Endothelial cell of umbilical vein (primary cell): ENCODE measurements around the gene INTU.

Source experiments
- EZH2 ChIP-seq: IDR thresholded peaks from 2 replicates; pipeline ENCODE4 v1.6.1; 2012; ENCODE audit warnings: borderline replicate concordance, low read depth, mild to moderate bottlenecking, moderate library complexity, low read length, inconsistent platforms; ENCODE audit not compliant: severe bottlenecking
- POLR2A ChIP-seq: IDR thresholded peaks from 2 replicates; pipeline ENCODE4 v1.6.1; 2012; ENCODE audit warnings: low read depth, mild to moderate bottlenecking, control low read depth, low read length
- TF ChIP-seq, protein P1 (sequence below), 2 donors: IDR thresholded peaks; 1 replicate in 1 of 2; 2 replicates in 1 of 2; pipeline ENCODE4 v1.5.1; 2011; ENCODE audit warnings: low read length in 2 of 2, mild to moderate bottlenecking in 2 of 2, moderate library complexity in 2 of 2, control low read depth in 1 of 2, inconsistent platforms in 1 of 2, low read depth in 1 of 2; ENCODE audit not compliant: insufficient read depth in 1 of 2; ENCODE audit errors: extremely low read depth in 1 of 2

DNA sequence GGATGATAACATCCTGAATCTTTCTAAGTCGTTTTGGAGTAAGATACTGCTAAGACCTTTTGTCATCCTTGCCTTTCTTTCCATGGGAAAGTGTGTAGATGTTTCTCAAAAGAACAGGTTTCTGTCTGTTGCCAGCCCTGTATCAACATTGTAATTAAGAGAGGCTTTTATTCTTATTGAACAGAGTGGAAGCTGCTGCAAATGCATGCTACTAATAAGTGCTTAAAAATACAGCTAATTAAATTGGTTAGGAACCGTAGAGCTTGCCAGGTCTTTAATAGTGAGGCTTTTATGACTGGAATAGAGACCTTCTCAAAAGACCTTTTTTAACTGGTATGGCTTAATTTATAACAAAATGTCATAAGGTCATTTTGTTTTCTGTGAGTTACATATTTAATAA lies 34.4 kb downstream of the INTU start:
- TF ChIP-seq, protein P1, sequence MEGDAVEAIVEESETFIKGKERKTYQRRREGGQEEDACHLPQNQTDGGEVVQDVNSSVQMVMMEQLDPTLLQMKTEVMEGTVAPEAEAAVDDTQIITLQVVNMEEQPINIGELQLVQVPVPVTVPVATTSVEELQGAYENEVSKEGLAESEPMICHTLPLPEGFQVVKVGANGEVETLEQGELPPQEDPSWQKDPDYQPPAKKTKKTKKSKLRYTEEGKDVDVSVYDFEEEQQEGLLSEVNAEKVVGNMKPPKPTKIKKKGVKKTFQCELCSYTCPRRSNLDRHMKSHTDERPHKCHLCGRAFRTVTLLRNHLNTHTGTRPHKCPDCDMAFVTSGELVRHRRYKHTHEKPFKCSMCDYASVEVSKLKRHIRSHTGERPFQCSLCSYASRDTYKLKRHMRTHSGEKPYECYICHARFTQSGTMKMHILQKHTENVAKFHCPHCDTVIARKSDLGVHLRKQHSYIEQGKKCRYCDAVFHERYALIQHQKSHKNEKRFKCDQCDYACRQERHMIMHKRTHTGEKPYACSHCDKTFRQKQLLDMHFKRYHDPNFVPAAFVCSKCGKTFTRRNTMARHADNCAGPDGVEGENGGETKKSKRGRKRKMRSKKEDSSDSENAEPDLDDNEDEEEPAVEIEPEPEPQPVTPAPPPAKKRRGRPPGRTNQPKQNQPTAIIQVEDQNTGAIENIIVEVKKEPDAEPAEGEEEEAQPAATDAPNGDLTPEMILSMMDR (IDR thresholded peaks at IDR 0.05; ENCODE audit: extremely low read depth in 1 of 2, insufficient read depth in 1 of 2, low read depth in 1 of 2, low read length in 2 of 2), result no peak
- no peak for TF ChIP-seq POLR2A
- TF ChIP-seq EZH2, result no peak
